Measurements from ENCODE around the gene TSFM.

DNA sequence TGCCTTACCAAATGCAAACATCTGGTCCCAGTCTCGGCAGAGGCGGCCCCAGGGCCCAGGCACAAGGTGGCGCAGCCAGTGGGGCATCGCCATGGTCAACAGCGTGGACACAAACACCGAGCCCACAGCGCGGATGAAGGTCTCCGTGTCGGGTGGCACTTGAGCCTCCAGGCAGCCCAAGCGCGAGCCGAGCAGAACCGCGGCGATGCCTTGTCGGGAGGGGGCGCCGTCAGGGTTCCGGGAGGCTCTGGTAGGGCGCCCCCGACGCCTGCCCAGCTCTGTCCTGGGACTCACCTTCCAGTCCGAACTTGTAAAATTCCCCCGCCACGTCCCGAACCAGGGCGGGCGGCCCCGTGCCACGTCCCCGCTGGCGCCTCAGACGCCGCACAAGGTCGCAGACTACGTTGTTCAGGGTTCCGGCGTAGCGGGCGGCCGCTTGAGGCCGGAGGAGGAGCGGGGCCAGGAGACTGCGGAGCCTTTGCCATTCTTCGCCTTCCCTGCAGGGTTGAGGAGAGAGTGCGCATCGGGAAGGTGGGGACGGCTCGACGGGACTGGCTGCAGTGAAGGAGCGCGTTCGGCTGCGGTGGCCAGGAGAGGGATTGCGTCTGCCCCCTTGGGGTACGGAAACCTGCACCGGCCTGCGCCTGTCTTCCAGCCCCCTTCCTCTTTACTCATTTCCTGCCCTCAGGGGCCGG lies 17.4 kb upstream of the TSFM start:
- peak in 5 of 6 experiments; percentile 1 to 24 (median 16) for TF ChIP-seq CTCF (IDR thresholded peaks at IDR 0.05)
- TF ChIP-seq POLR2A (IDR thresholded peaks at IDR 0.05) = no peak
